ENCODE data around the gene MCRIP1. TPM values are rescaled to one million over a fixed set of nuclear protein-coding genes. Genes with fewer than 3 reads are reported as not detected.

The MCRIP1 gene
- polyA plus RNA-seq, 1 donor (not counting 4 experiments of a cell fraction or from before 2014, with no cell fraction given): 17.7 TPM

GRCh38 chr17:81858967-81859905, 26.1 kb upstream of the MCRIP1 start:
- peaks cover 21% of the 10 kb centered on the region for H4K20me1 ChIP-seq (ENCODE audit: control insufficient read depth, extremely low read depth, insufficient read depth, low read length)
- DNase-seq (ENCODE audit: low read depth, low spot score): no peak
- FAIRE-seq: no peak

GRCh38 chr17:81858170-81858966, 25.3 kb upstream of the MCRIP1 start:
- Histone ChIP-seq H2AFZ (ENCODE audit: control insufficient read depth, low read length) (no peak overlapping the region), H3K36me3 (ENCODE audit: control insufficient read depth in 2 of 2, extremely low read depth in 1 of 2, insufficient read depth in 2 of 2, low read length in 2 of 2) (peaks cover 30 to 46% of the 10 kb centered on the region in 2 experiments), H3K9ac (ENCODE audit: control insufficient read depth, extremely low read depth, insufficient read depth, low read length) (peak overlapping the region; percentile 96), H3K4me1 (ENCODE audit: control insufficient read depth, extremely low read depth, insufficient read depth, low read length) (peaks cover 61% of the 10 kb centered on the region), H3K9me3 (ENCODE audit: control insufficient read depth, low read depth, low read length) (no peaks in the 10 kb centered on the region), H3K4me2 (ENCODE audit: control insufficient read depth, extremely low read depth, insufficient read depth, low read depth, low read length) (peak overlapping the region; percentile 98), H3K9me1 (ENCODE audit: control insufficient read depth, extremely low read depth, insufficient read depth, low read length) (peaks cover 2% of the 10 kb centered on the region), H3K79me2 (ENCODE audit: control insufficient read depth, insufficient read depth, low read length) (peaks cover 85% of the 10 kb centered on the region), H3K4me3 (ENCODE audit: control insufficient read depth in 2 of 3, extremely low read depth in 1 of 3, insufficient read depth in 2 of 3, low read depth in 1 of 3, low read length in 3 of 3) (peak overlapping the region; percentile 82 to 98 (median 96)), H3K27me3 (ENCODE audit: control insufficient read depth, extremely low read depth, insufficient read depth, low read length) (no peaks in the 10 kb centered on the region), H3K27ac (ENCODE audit: control insufficient read depth, insufficient read depth, low read length) (no peak overlapping the region), H4K20me1 (ENCODE audit: control insufficient read depth, extremely low read depth, insufficient read depth, low read length) (peaks cover 20% of the 10 kb centered on the region)
- FAIRE-seq: no peak
- TF ChIP-seq EZH2 (IDR thresholded peaks at IDR 0.05; ENCODE audit: low read length): no peak
- no peak for TF ChIP-seq CTCF (optimal IDR thresholded peaks at IDR 0.05 in 1 of 3, IDR thresholded peaks at IDR 0.05 in 1 of 3, conservative IDR thresholded peaks at IDR 0.05 in 1 of 3; ENCODE audit: extremely low read depth in 1 of 3, insufficient read depth in 2 of 3, low read length in 3 of 3)
- no peak for DNase-seq (ENCODE audit: low read depth, low spot score)
- dilution Hi-C loops (cut with MboI; ENCODE audit: extremely low pct_ligation_motif_present, low sequenced_read_pairs): no loop called here

More at GRCh38 chr17:81858967-81859905, 26.1 kb upstream of the MCRIP1 start:
- peak overlapping the region; percentile 98 for H3K4me2 ChIP-seq (ENCODE audit: control insufficient read depth, extremely low read depth, insufficient read depth, low read depth, low read length)
- H3K79me2 ChIP-seq (ENCODE audit: control insufficient read depth, insufficient read depth, low read length): peaks cover 85% of the 10 kb centered on the region
- H3K27me3 ChIP-seq (ENCODE audit: control insufficient read depth, extremely low read depth, insufficient read depth, low read length): no peaks in the 10 kb centered on the region
- dilution Hi-C loops (cut with MboI; ENCODE audit: extremely low pct_ligation_motif_present, low sequenced_read_pairs): no loop called here
- peaks cover 26 to 46% of the 10 kb centered on the region in 2 experiments for H3K36me3 ChIP-seq (ENCODE audit: control insufficient read depth in 2 of 2, extremely low read depth in 1 of 2, insufficient read depth in 2 of 2, low read length in 2 of 2)
- TF ChIP-seq CTCF (optimal IDR thresholded peaks at IDR 0.05 in 1 of 3, IDR thresholded peaks at IDR 0.05 in 1 of 3, conservative IDR thresholded peaks at IDR 0.05 in 1 of 3; ENCODE audit: extremely low read depth in 1 of 3, insufficient read depth in 2 of 3, low read length in 3 of 3) (no peak), EZH2 (IDR thresholded peaks at IDR 0.05; ENCODE audit: low read length) (no peak)
- H3K9ac ChIP-seq (ENCODE audit: control insufficient read depth, extremely low read depth, insufficient read depth, low read length): peak overlapping the region; percentile 96
- H3K9me3 ChIP-seq (ENCODE audit: control insufficient read depth, low read depth, low read length): no peaks in the 10 kb centered on the region
- H3K9me1 ChIP-seq (ENCODE audit: control insufficient read depth, extremely low read depth, insufficient read depth, low read length): peaks cover 4% of the 10 kb centered on the region
- H3K4me3 ChIP-seq (ENCODE audit: control insufficient read depth in 2 of 3, extremely low read depth in 1 of 3, insufficient read depth in 2 of 3, low read depth in 1 of 3, low read length in 3 of 3): peak overlapping the region; percentile 82 to 98 (median 96)
- peaks cover 63% of the 10 kb centered on the region for H3K4me1 ChIP-seq (ENCODE audit: control insufficient read depth, extremely low read depth, insufficient read depth, low read length)
- H3K27ac ChIP-seq (ENCODE audit: control insufficient read depth, insufficient read depth, low read length): peak overlapping the region; percentile 70
- H2AFZ ChIP-seq (ENCODE audit: control insufficient read depth, low read length): no peak overlapping the region
